ENCODE results near the gene GHDC.
"Not testable (repeated sequence)": the region's sequence is repeated elsewhere in the genome, so short reads cannot be mapped to it uniquely, and the experiment has no call there.

GHDC gene

DNA sequence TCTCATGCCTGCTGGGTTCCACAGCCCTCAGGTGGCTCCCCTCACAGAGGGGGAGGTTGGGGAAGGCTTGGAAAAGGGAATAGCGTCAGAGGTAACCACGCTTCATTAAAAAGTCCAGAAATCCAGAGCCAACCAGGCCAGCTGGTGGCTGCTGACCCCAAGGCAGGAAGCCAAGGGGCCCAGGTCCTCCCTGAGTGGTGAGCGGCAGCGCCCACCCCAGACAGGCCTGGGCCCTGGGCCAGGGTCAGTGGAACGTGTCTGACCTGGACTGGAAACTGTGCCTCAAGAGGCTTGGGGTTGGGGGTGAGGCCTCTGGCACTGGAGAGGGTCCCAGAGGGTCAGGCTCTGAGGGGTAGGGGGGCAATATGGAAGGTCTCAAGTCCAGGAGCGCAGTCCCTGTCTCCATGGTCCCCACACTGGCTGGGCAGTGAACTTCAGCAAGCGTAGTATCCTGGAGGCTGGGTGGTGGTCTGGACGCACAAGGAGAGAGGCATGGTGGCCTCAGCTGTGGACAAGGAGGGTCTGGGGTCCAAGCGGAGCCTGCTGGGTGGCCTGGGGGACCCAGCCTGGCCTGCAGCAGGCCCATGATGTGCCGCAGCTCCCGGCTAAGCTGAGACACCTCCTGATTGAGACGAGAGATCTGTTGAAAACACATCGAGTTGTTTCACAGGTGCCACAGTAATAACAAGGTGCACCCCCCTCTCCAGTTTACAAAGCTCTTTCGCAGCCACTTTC, 34.3 kb downstream of the GHDC start:
- H3K4me3 ChIP-seq (ENCODE audit: low read depth, low read length) = no peak overlapping the region
- TF ChIP-seq, protein P1, sequence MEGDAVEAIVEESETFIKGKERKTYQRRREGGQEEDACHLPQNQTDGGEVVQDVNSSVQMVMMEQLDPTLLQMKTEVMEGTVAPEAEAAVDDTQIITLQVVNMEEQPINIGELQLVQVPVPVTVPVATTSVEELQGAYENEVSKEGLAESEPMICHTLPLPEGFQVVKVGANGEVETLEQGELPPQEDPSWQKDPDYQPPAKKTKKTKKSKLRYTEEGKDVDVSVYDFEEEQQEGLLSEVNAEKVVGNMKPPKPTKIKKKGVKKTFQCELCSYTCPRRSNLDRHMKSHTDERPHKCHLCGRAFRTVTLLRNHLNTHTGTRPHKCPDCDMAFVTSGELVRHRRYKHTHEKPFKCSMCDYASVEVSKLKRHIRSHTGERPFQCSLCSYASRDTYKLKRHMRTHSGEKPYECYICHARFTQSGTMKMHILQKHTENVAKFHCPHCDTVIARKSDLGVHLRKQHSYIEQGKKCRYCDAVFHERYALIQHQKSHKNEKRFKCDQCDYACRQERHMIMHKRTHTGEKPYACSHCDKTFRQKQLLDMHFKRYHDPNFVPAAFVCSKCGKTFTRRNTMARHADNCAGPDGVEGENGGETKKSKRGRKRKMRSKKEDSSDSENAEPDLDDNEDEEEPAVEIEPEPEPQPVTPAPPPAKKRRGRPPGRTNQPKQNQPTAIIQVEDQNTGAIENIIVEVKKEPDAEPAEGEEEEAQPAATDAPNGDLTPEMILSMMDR (IDR thresholded peaks at IDR 0.05; ENCODE audit: borderline replicate concordance, insufficient read depth, low read depth, low read length) = no peak

DNA sequence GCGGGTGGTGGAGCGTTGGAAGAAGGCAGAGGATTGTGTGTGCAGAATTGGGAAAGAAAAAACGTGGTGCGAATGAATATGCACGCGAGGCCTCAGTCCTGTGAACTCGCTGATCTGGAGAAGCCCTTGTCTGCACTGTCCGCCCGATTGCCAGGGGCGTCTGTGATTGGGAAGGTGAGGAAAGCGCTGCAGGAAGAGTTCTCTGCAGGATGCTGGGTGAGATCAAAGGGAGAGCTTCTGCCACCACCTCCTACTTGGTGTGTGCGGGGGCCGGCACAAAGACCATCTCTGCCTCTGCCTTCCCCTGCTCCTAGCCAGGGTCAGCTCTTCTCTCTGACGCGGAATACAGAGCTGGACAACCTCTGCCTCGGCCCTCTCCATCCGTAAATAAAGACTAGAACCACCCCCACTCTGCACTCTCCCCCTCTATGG, 38.7 kb downstream of the GHDC start:
- TF ChIP-seq, protein P1 (IDR thresholded peaks at IDR 0.05; ENCODE audit: borderline replicate concordance, insufficient read depth, low read depth, low read length) = no peak
- H3K4me3 ChIP-seq (ENCODE audit: low read depth, low read length) = no peak overlapping the region

DNA sequence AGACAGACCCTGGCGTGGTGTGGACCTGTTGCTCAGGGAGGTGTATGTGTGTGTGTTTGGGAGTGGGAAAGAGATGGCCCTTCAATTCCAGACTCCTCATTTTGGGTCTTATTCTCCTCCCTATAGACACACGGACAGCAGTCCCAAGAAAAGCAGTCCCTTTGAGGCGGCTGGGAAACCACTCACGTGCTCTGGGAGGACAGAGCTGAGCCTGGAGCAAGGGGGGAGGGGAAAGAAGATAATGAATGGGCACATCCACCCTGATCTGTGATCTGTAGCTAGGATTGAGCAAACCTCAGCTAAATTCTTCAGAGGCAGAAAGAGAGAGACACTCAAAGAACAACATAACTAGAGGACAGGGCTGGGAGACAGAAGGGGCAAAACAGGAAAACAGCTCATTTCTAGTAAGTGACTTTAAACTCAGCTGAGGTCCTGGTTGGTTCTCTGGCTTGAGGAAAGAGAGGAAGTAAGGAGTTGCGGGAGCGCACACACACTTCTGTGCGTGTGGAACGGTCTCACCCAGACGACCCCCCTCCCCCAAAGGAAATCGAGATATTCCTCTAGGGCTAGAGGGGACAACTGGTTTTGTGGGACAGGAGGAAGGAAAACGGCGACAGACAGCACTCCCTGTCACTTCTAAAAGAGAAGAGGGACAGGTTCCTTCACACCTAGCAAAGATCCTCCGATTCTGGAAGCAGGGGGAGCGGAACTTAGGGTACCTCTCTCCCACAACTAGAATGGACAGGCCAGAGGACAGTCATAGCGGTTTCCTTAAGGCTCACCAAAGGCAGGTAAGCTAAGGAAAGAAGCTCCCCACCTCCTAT, 40.2 kb downstream of the GHDC start:
- TF ChIP-seq, protein P1 (IDR thresholded peaks at IDR 0.05; ENCODE audit: borderline replicate concordance, insufficient read depth, low read depth, low read length) = no peak
- H3K4me3 ChIP-seq (ENCODE audit: low read depth, low read length) = peak overlapping the region; percentile 69

DNA sequence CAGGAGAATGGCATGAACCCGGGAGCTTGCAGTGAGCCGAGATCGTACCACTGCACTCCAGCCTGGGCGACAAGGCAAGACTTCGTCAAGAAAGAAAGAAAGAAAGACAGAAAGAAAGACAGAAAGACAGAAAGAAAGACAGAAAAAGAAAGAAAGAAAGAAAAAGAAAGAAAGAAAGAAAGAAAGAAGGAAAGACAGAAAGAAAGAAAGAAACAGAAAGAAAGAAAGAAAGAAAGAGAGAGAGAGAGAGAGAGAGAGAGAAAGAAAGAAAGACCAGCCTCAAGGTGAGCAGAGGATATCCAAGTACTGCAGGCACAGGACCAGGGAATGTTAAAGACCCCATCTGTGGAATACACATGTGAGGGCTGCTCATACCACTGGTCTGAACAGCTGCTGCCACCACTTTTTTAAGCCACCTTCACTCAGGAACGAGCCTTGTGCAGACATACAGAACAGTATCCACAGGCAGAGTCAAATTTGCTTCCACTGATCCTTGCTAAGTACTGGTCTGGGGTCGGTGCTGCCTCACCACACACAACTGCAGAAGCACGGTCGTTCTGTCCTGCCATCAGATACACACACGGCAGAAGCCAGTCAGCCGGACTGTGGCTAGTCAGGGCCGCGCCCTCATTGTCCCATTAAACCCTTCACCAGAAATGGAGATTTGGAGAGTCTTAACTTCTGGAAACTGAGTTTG, 47.2 kb downstream of the GHDC start:
- TF ChIP-seq, protein P1 (IDR thresholded peaks at IDR 0.05; ENCODE audit: borderline replicate concordance, insufficient read depth, low read depth, low read length) = no peak

DNA sequence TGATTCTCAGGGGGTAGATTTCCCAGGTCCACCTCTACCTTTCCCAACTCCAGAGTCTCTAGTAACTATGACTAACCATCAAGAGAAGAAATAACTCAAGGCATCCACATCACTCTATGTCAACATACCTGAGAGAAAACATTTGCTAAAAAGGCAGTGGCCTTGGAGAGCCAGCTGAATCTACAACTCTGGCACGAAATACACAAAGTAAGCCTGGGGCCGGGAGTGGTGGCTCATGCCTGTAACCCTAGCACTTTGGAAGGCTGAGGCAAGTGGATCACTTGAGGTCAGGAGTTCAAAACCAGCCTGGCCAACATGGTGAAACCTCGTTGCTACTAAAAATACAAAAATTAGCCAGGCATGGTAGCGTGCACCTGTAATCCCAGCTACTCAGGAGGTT, 51.2 kb downstream of the GHDC start:
- H3K4me3 ChIP-seq (ENCODE audit: low read depth, low read length) = not testable (repeated sequence)

More for the DNA sequence above, 47.2 kb downstream of the GHDC start:
- no peak overlapping the region for H3K4me3 ChIP-seq (ENCODE audit: low read depth, low read length)

DNA sequence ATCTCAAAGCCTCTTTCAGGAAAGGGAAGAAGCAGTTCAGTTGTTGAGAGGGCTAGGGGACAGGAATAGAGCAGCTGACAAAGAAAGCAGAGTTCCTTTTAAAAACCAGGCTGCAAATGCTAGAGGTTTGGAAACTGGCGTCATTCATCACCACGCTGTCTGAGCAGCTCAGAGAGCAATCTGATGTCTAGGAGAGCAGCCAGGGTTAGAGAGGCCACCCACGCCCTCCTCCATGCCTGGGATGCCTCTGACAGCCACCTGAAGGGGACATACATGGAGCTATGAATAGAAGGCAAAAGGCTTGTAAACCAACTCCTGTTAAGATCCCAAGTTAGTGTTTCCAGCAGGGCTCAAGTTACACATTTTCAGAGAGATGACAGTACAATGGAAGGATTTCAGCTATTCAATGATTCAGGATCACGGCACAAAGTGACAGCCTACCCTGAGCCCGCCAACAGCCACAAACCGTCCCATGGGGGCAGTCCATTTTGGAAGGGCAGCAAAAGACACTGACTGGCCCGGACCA, 51.9 kb downstream of the GHDC start:
- no peak overlapping the region for H3K4me3 ChIP-seq (ENCODE audit: low read depth, low read length)
- TF ChIP-seq, protein P1 (IDR thresholded peaks at IDR 0.05; ENCODE audit: borderline replicate concordance, insufficient read depth, low read depth, low read length) = no peak

DNA sequence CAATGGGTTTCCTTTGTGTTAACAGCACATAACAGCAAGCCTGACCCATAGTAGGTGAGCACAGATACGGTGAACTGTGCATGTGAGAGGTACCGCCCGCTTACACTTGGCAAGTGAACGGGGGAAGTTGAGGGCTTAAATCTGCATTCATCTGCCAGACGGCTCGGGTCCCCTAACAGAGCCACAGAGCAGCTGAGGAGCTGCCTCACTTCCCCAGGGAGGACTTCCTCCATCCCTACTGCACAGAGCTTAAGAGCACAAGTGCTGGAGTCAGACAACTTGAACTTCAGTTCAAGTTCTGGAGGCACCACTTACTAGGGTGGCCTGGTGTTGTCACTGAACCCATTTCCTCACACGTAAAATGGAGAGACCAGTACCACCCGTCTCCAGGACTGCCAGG, 52.9 kb downstream of the GHDC start:
- no peak overlapping the region for H3K4me3 ChIP-seq (ENCODE audit: low read depth, low read length)
- TF ChIP-seq, protein P1 (IDR thresholded peaks at IDR 0.05; ENCODE audit: borderline replicate concordance, insufficient read depth, low read depth, low read length) = no peak

DNA sequence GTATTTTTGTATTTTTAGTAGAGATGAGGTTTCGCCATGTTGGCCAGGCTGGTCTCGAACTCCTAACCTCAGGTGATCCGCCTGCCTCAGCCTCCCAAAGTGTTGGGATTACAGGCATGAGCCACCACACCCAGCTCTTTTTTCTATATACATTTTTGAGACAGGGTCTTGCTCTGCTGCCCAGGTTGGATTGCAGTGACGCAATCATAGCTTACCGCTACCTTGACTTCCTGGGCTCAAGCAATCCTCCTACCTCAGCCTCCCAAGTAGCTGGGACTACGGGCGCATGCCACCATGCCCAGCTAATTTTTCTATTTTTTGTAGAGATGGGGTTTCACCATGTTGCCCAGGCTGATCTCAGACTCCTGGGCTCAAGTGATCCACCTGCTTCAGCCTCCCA, 53.6 kb downstream of the GHDC start:
- not testable (repeated sequence) for H3K4me3 ChIP-seq (ENCODE audit: low read depth, low read length)

All from GM12875 (cell line).